ENCODE data around the gene ZNF580. TPM values are rescaled to one million over a fixed set of nuclear protein-coding genes. Genes with fewer than 3 reads are reported as not detected.

ZNF580 gene
- total RNA-seq, 1 experiment from 2014 or later = 32.0 TPM

- TF ChIP-seq STAT6 (CRISPR knock-in tag; conservative IDR thresholded peaks at IDR 0.05; ENCODE audit: low read depth) (no peak), ATF2 (CRISPR knock-in tag; IDR thresholded peaks at IDR 0.05; ENCODE audit: borderline replicate concordance, low read depth) (no peak), KAT7 (CRISPR knock-in tag; IDR thresholded peaks at IDR 0.05; ENCODE audit: borderline replicate concordance) (no peak), NR1H2 (CRISPR knock-in tag; IDR thresholded peaks at IDR 0.05) (no peak), ZSCAN18 (CRISPR knock-in tag; IDR thresholded peaks at IDR 0.05) (no peak)
Observed at GRCh38 chr19:55658846-55659459, 18.2 kb downstream of the ZNF580 start (continued).

- no peak for DNase-seq (ENCODE audit: low spot score)
- ChIA-PET POLR2A (no interaction called here), CTCF (interaction anchor here (0.6 to 1.0 kb wide), 2 partner anchors 12 to 44 kb away, joined by 4 read pairs; no protein-coding TSS in a partner anchor)
- Mint-ChIP-seq H3K36me3 (peaks cover 50% of the 10 kb centered on the region), H3K9me3 (no peaks in the 10 kb centered on the region), H3K27me3 (ENCODE audit: low read depth) (no peaks in the 10 kb centered on the region; the same call in 1 of the 2 replicates), H3K27ac (peak overlapping the region; percentile 84), H3K4me1 (peaks cover 31% of the 10 kb centered on the region), H3K4me3 (no peak overlapping the region)
- ATAC-seq = no peak
- no peak for TF ChIP-seq OVOL2 (CRISPR knock-in tag; IDR thresholded peaks at IDR 0.05; ENCODE audit: borderline replicate concordance)
- TF ChIP-seq ETV6 (CRISPR knock-in tag; IDR thresholded peaks at IDR 0.05) = no peak
- TF ChIP-seq NR1H2 (CRISPR knock-in tag; IDR thresholded peaks at IDR 0.05) = no peak
- TF ChIP-seq ZNF138 (CRISPR knock-in tag; conservative IDR thresholded peaks at IDR 0.05) = no peak
- TF ChIP-seq PREB (CRISPR knock-in tag; IDR thresholded peaks at IDR 0.05; ENCODE audit: borderline replicate concordance) = no peak
- TF ChIP-seq ZNF423 (CRISPR knock-in tag; IDR thresholded peaks at IDR 0.05) = no peak
- no peak for TF ChIP-seq ARID4B (CRISPR knock-in tag; IDR thresholded peaks at IDR 0.05; ENCODE audit: borderline replicate concordance)
- no peak for TF ChIP-seq ESRRA (CRISPR knock-in tag; IDR thresholded peaks at IDR 0.05; ENCODE audit: borderline replicate concordance)
- TF ChIP-seq CDX4 (CRISPR knock-in tag; IDR thresholded peaks at IDR 0.05; ENCODE audit: borderline replicate concordance) = no peak
- no peak for TF ChIP-seq USF1 (CRISPR knock-in tag; IDR thresholded peaks at IDR 0.05)
- no peak for TF ChIP-seq HMGA2 (CRISPR knock-in tag; IDR thresholded peaks at IDR 0.05)
Observed at GRCh38 chr19:55659822-55660221, 19.0 kb downstream of the ZNF580 start.

Measured in WTC11 (cell line).